SK-N-SH (cell line): ENCODE results near the gene ZNF185. TPM values are rescaled to one million over a fixed set of nuclear protein-coding genes. Genes with fewer than 3 reads are reported as not detected.

Experiments used
- CTCF ChIA-PET: fragments of 300-600, 350-600 bp; formaldehyde crosslinking; extraction: SDS; loops from one replicate; lab custom pipeline; 2021; lab: Yijun Ruan, JAX
- POLR2A ChIA-PET: fragments of 350-600 bp; sonication (Branson Sonifier 250); formaldehyde crosslinking; extraction: SDS; loops from one replicate; lab custom pipeline; 2020; ENCODE audit warnings: antibody characterized with exemption, inconsistent platforms; lab: Yijun Ruan, JAX
- DNase-seq: peaks from one replicate; pipeline ENCODE4 v3.0.0; 2012
- H2AFZ ChIP-seq: fragments of 200-600 bp; sonication (generic); 2 replicates; pipeline ENCODE4 v1.8.1; 2016; ENCODE audit warnings: antibody characterized with exemption, mild to moderate bottlenecking, low read depth
- H3F3A ChIP-seq: fragments of 200-600 bp; sonication (generic); replicated peaks from 2 replicates; pipeline ENCODE3; 2016; ENCODE audit warnings: antibody characterized with exemption, mild to moderate bottlenecking; ENCODE audit not compliant: insufficient read depth
- H3K27ac ChIP-seq, 2 experiments: fragments of 200-500 bp in 1 of 2; fragments of 200-600 bp in 1 of 2; sonication (Bioruptor generic) in 1 of 2; sonication (generic), shearing (Covaris generic) in 1 of 2; 2 replicates each; pipeline versions ENCODE4 v1.5.1 to v1.6.1; 2014 to 2016; ENCODE audit warnings: low read depth in 2 of 2, inconsistent platforms in 1 of 2, low read length in 1 of 2, mild to moderate bottlenecking in 1 of 2, mixed read lengths in 1 of 2
- H3K27me3 ChIP-seq: fragments of 200-600 bp; sonication (generic), shearing (Covaris generic); 2 replicates; pipeline ENCODE4 v1.6.1; 2016; ENCODE audit warnings: mixed run types; ENCODE audit not compliant: insufficient read depth
- H3K36me3 ChIP-seq, 2 experiments: fragments of 200-500 bp in 1 of 2; fragments of 200-600 bp in 1 of 2; sonication (Bioruptor generic) in 1 of 2; sonication (generic) in 1 of 2; replicated peaks in 1 of 2; 2 replicates each; pipeline versions ENCODE3 to v1.5.1; 2014 to 2016; ENCODE audit warnings: low read length in 1 of 2, mild to moderate bottlenecking in 1 of 2; ENCODE audit not compliant: insufficient read depth in 2 of 2, control insufficient read depth in 1 of 2
- H3K4me1 ChIP-seq, 2 experiments: fragments of 200-500 bp in 1 of 2; fragments of 200-600 bp in 1 of 2; sonication (Bioruptor generic) in 1 of 2; sonication (generic), shearing (Covaris generic) in 1 of 2; 2 replicates each; pipeline versions ENCODE4 v1.5.1 to v1.6.1; 2014 to 2016; ENCODE audit warnings: low read depth in 1 of 2, low read length in 1 of 2, mixed run types in 1 of 2; ENCODE audit not compliant: insufficient read depth in 2 of 2, control insufficient read depth in 1 of 2
- H3K4me2 ChIP-seq: fragments of 200-600 bp; sonication (generic), shearing (Covaris generic); 2 replicates; pipeline ENCODE4 v1.6.1; 2017; ENCODE audit warnings: mixed run types
- H3K4me3 ChIP-seq, 2 experiments: fragments of 200-500 bp in 1 of 2; fragments of 200-600 bp in 1 of 2; sonication (Bioruptor generic) in 1 of 2; sonication (generic), shearing (Covaris generic) in 1 of 2; 2 replicates each; pipeline versions ENCODE4 v1.5.1 to v1.8.1; 2014 to 2016; ENCODE audit warnings: low read depth in 2 of 2, inconsistent platforms in 1 of 2, low read length in 1 of 2, mild to moderate bottlenecking in 1 of 2, mixed read lengths in 1 of 2, moderate library complexity in 1 of 2
- H3K79me2 ChIP-seq: fragments of 200-600 bp; sonication (generic); 2 replicates; pipeline ENCODE4 v1.8.1; 2017; ENCODE audit warnings: mild to moderate bottlenecking; ENCODE audit not compliant: insufficient read depth
- H3K9ac ChIP-seq: fragments of 200-600 bp; sonication (generic); 2 replicates; pipeline ENCODE4 v1.6.1; 2017; ENCODE audit warnings: mixed run types
- H3K9me2 ChIP-seq: fragments of 200-600 bp; sonication (generic); 2 replicates; pipeline ENCODE4 v1.6.1; 2017; ENCODE audit warnings: mixed run types
- H3K9me3 ChIP-seq: fragments of 200-600 bp; sonication (generic); 2 replicates; pipeline ENCODE4 v1.6.1; 2017; ENCODE audit warnings: mixed run types, mild to moderate bottlenecking, moderate library complexity
- H4K20me1 ChIP-seq: fragments of 200-600 bp; sonication (generic); 2 replicates; pipeline ENCODE4 v1.6.1; 2017; ENCODE audit warnings: mild to moderate bottlenecking, mixed run types; ENCODE audit not compliant: insufficient read depth
- CTCF ChIP-seq: fragments of 200-600 bp; sonication (generic); IDR thresholded peaks from 2 replicates; pipeline ENCODE4 v1.6.1; 2017; ENCODE audit warnings: antibody characterized with exemption, mild to moderate bottlenecking, moderate library complexity
- MEF2A ChIP-seq: IDR thresholded peaks from 2 replicates; pipeline ENCODE4 v1.4.0; 2012; ENCODE audit warnings: low read depth, borderline replicate concordance
- MXI1 ChIP-seq: IDR thresholded peaks from 2 replicates; pipeline ENCODE4 v1.6.1; 2012; ENCODE audit warnings: mild to moderate bottlenecking, low read depth, low read length, improper control_type of control experiment
- NRF1 ChIP-seq: IDR thresholded peaks from 2 replicates; pipeline ENCODE4 v1.6.1; 2012; ENCODE audit warnings: low read depth, mild to moderate bottlenecking, low read length
- PBX3 ChIP-seq: IDR thresholded peaks from 2 replicates; pipeline ENCODE4; 2012
- RXRA ChIP-seq: IDR thresholded peaks from 2 replicates; pipeline ENCODE4 v1.4.0; 2012; ENCODE audit warnings: low read depth, mild to moderate bottlenecking, borderline replicate concordance
- SIN3A ChIP-seq: IDR thresholded peaks from 2 replicates; pipeline ENCODE4 v1.6.1; 2012; ENCODE audit warnings: low read depth, mild to moderate bottlenecking, low read length, moderate library complexity, borderline replicate concordance
- TEAD4 ChIP-seq: IDR thresholded peaks from 2 replicates; pipeline ENCODE4 v1.4.0; 2012; ENCODE audit warnings: mild to moderate bottlenecking, borderline replicate concordance; ENCODE audit not compliant: insufficient read depth
- USF2 ChIP-seq: fragments of 150-350 bp; IDR thresholded peaks from 2 replicates; pipeline ENCODE4 v1.6.1; 2017; ENCODE audit warnings: antibody characterized with exemption, low read length, low read depth, borderline replicate concordance
- ZBTB33 ChIP-seq: IDR thresholded peaks from 2 replicates; pipeline ENCODE4 v1.4.0; 2012; ENCODE audit warnings: low read depth, borderline replicate concordance
- WGBS: methylation state at CpG from one replicate; pipeline ENCODE4 v1.1.6; 2017; ENCODE audit warnings: low lambda C conversion rate; 5-methylcytosine and 5-hydroxymethylcytosine counted together
- polyA plus RNA-seq, 3 experiments: library from polyadenylated mRNA; depleted of rRNA; stranded (reverse); fragments of >200 nt; gene quantifications; 2 replicates each; pipeline ENCODE4 v1.2.3, GENCODE V29; 2012

ZNF185 gene
- polyA plus RNA-seq, 1 of the 3 experiments (the other 2 are of a cell fraction) = 10.3 TPM

- TF ChIP-seq PBX3 (no peak), USF2 (no peak), CTCF (no peak), MXI1 (no peak)
These were observed 31.5 kb upstream of the ZNF185 start (continued) for GRCh38 chrX:152866386-152866785.

- Histone ChIP-seq H3K4me1 (no peaks in the 10 kb centered on the region), H3K27me3 (peaks cover 5% of the 10 kb centered on the region; the same call in 1 of the 2 replicates), H2AFZ (no peak overlapping the region), H3K36me3 (peaks cover 6 to 47% of the 10 kb centered on the region in 2 experiments), H3F3A (no peaks in the 10 kb centered on the region), H3K4me3 (no peak overlapping the region), H4K20me1 (no peaks in the 10 kb centered on the region), H3K27ac (no peak overlapping the region), H3K9me3 (no peaks in the 10 kb centered on the region), H3K4me2 (no peak overlapping the region), H3K79me2 (no peaks in the 10 kb centered on the region)
- ChIA-PET CTCF (interaction anchor here (1.1 to 1.4 kb wide), 2 partner anchors 10 to 46 kb away, joined by 3 read pairs; no protein-coding TSS in a partner anchor), POLR2A (no interaction called here)
- WGBS = 91% methylated on average over 7 of the region's 7 CpGs
- DNase-seq = no peak
- 0 out of 2 replicates have a peak, but pooled peaks have one; percentile 11 for TF ChIP-seq CTCF
- no peak for TF ChIP-seq RXRA
- TF ChIP-seq, all 33 proteins: peak for 1
- no peak overlapping the region for H3K9ac ChIP-seq
- H3K9me2 ChIP-seq = no peaks in the 10 kb centered on the region
These were observed 27.9 kb upstream of the ZNF185 start for GRCh38 chrX:152869972-152870371.

GRCh38 chrX:152871260-152871659 is 26.6 kb upstream of the ZNF185 start:
- no peak overlapping the region for H3K27ac ChIP-seq
- H4K20me1 ChIP-seq = no peaks in the 10 kb centered on the region
- H3F3A ChIP-seq = no peaks in the 10 kb centered on the region
- H3K4me2 ChIP-seq = no peak overlapping the region
- H3K9ac ChIP-seq = no peak overlapping the region
- H3K4me1 ChIP-seq = no peaks in the 10 kb centered on the region
- DNase-seq = no peak
- CTCF ChIA-PET = no interaction called here
- peaks cover 6 to 36% of the 10 kb centered on the region in 2 experiments for H3K36me3 ChIP-seq
- H3K4me3 ChIP-seq = no peak overlapping the region
- H3K9me3 ChIP-seq = no peaks in the 10 kb centered on the region
- POLR2A ChIA-PET = no interaction called here
- no peaks in the 10 kb centered on the region for H3K9me2 ChIP-seq
- no peaks in the 10 kb centered on the region for H3K79me2 ChIP-seq
- TF ChIP-seq MEF2A (no peak), SIN3A (no peak), ZBTB33 (no peak), NRF1 (no peak), TEAD4 (no peak), MXI1 (no peak)
- 88% methylated on average over 9 of the region's 9 CpGs for WGBS
- H2AFZ ChIP-seq = no peak overlapping the region
- H3K27me3 ChIP-seq = peaks cover 12% of the 10 kb centered on the region; the same call in 1 of the 2 replicates
